ENCODE measurements around the gene ZNF362. TPM values are rescaled to one million over a fixed set of nuclear protein-coding genes. Genes with fewer than 3 reads are reported as not detected.
"Not testable (repeated sequence)": the region's sequence is repeated elsewhere in the genome, so short reads cannot be mapped to it uniquely, and the experiment has no call there.

ZNF362 gene
- total RNA-seq, 1 donor from 2014 or later: 37.8 TPM

GRCh38 chr1:33296824-33297223, 40.5 kb downstream of the ZNF362 start:
- no peak for DNase-seq
- ATAC-seq: no peak
- intact Hi-C loops (cut with micrococcal nuclease): loop anchor here (5.0 to 10.0 kb wide), 2 partner anchors 70 to 158 kb away; no protein-coding TSS in a partner anchor

- DNase-seq (no peak), ATAC-seq (no peak)
- intact Hi-C loops (cut with micrococcal nuclease): loop anchor here (5.0 to 10.0 kb wide), 2 partner anchors 69 to 157 kb away; no protein-coding TSS in a partner anchor
Measured at GRCh38 chr1:33297911-33298622, 41.8 kb downstream of the ZNF362 start.

- ATAC-seq (peak; percentile 65), DNase-seq (peak; percentile 85)
Measured at GRCh38 chr1:33298623-33299277, 42.5 kb downstream of the ZNF362 start.

GRCh38 chr1:33299461-33300155, 43.3 kb downstream of the ZNF362 start:
- DNase-seq: no peak
- no peak for ATAC-seq
- intact Hi-C loops (cut with micrococcal nuclease): loop anchor here (5.0 to 10.0 kb wide), 2 partner anchors 68 to 155 kb away; no protein-coding TSS in a partner anchor

More at GRCh38 chr1:33298623-33299277, 42.5 kb downstream of the ZNF362 start:
- intact Hi-C loops (cut with micrococcal nuclease): loop anchor here (5.0 to 10.0 kb wide), 2 partner anchors 69 to 156 kb away; no protein-coding TSS in a partner anchor

- peak; percentile 68 for DNase-seq
- intact Hi-C loops (cut with micrococcal nuclease): no loop called here
- ATAC-seq: peak; percentile 56
Measured at GRCh38 chr1:33300673-33301072, 44.4 kb downstream of the ZNF362 start.

GRCh38 chr1:33301273-33301984, 45.1 kb downstream of the ZNF362 start:
- peak; percentile 44 for ATAC-seq
- no peak for DNase-seq
- intact Hi-C loops (cut with micrococcal nuclease): no loop called here

- ATAC-seq: no peak
- DNase-seq: no peak
Measured at GRCh38 chr1:33302325-33302724, 46.0 kb downstream of the ZNF362 start.

GRCh38 chr1:33305016-33305415, 48.7 kb downstream of the ZNF362 start:
- DNase-seq (no peak), ATAC-seq (no peak)
- intact Hi-C loops (cut with micrococcal nuclease): no loop called here

More at GRCh38 chr1:33302325-33302724, 46.0 kb downstream of the ZNF362 start:
- intact Hi-C loops (cut with micrococcal nuclease): no loop called here

- no peak for DNase-seq
- intact Hi-C loops (cut with micrococcal nuclease): no loop called here
- no peak for ATAC-seq
Measured at GRCh38 chr1:33305816-33306652, 49.7 kb downstream of the ZNF362 start.

- ATAC-seq: peak; percentile 53
- peak; percentile 64 for DNase-seq
- intact Hi-C loops (cut with micrococcal nuclease): no loop called here
Measured at GRCh38 chr1:33306653-33307493, 50.6 kb downstream of the ZNF362 start.

GRCh38 chr1:33307494-33307864, 51.2 kb downstream of the ZNF362 start:
- intact Hi-C loops (cut with micrococcal nuclease): no loop called here
- ATAC-seq: no peak

GRCh38 chr1:33309351-33309750, 53.1 kb downstream of the ZNF362 start:
- intact Hi-C loops (cut with micrococcal nuclease); ATAC-seq; DNase-seq: not testable (repeated sequence)

More at GRCh38 chr1:33307494-33307864, 51.2 kb downstream of the ZNF362 start:
- DNase-seq: no peak

GRCh38 chr1:33310702-33311101, 54.4 kb downstream of the ZNF362 start:
- intact Hi-C loops (cut with micrococcal nuclease): no loop called here
- ATAC-seq (no peak), DNase-seq (no peak)

GRCh38 chr1:33311706-33312412, 55.6 kb downstream of the ZNF362 start:
- ATAC-seq (no peak), DNase-seq (no peak)
- intact Hi-C loops (cut with micrococcal nuclease): no loop called here

GRCh38 chr1:33312413-33312749, 56.1 kb downstream of the ZNF362 start:
- DNase-seq: no peak
- no peak for ATAC-seq
- intact Hi-C loops (cut with micrococcal nuclease): no loop called here

GRCh38 chr1:33314416-33314815, 58.1 kb downstream of the ZNF362 start:
- DNase-seq: no peak
- intact Hi-C loops (cut with micrococcal nuclease): no loop called here

GRCh38 chr1:33316601-33317000, 60.3 kb downstream of the ZNF362 start:
- intact Hi-C loops (cut with micrococcal nuclease): no loop called here
- ATAC-seq (no peak), DNase-seq (no peak)

More at GRCh38 chr1:33314416-33314815, 58.1 kb downstream of the ZNF362 start:
- ATAC-seq: no peak

Measured in left ventricle myocardium superior (tissue), 1 donor.